Skin epidermis (tissue), 12 donors: ENCODE data around the gene CCSER2.

Experiments used
- H3K27ac ChIP-seq, 21 experiments: fragments of 200-600 bp; sonication (generic) in 11 of 21; one replicate each; pipeline ENCODE4 v1.5.0; 2020; ENCODE audit warnings: mild to moderate bottlenecking in 3 of 21, inconsistent platforms in 2 of 21, moderate library complexity in 2 of 21
- H3K4me3 ChIP-seq, 7 experiments: fragments of 200-600 bp; sonication (generic) in 2 of 7; one replicate each; pipeline ENCODE4 v1.5.0; 2020; ENCODE audit warnings: inconsistent platforms in 2 of 7, mild to moderate bottlenecking in 2 of 7, moderate library complexity in 1 of 7

The CCSER2 gene

DNA sequence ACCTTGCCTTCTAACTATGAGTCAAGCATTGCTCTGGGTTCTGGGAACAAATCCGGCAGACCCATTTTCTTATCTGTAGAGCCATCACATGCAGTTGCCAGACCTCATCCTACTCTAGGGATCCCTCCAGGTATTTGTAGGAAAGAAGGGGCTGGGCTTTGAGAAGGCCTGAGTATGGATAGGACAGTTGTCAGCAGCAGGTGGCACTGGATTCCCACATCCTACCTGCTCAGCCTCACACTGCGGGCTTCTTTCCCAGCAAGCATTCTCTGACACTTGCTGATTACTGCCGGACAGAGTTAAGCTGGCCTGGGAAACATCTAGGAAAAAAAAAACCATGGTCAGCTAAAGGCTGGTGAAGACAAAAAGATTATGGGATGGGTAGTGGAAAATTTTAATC is 224.1 kb downstream of the CCSER2 start:
- Histone ChIP-seq H3K27ac (no peak overlapping the region), H3K4me3 (no peak overlapping the region)

DNA sequence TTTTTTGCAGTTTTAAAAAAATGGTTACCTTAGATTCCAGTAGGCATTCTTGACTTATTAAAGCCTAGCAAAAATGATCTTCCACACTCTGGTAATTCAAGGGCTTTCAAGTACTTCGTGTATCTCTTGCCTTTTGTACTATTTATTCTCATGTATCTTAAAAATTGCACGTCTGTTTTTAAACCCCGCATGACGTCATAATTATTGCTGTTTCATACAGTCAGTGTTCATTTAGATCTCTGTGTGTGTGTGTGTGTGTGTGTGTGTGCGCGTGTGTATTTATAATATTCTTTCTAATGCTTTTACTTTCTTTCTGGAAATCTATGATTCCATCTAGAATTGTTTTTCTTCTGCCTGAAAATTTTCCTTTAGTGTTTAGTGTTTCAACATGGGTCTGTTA is 234.2 kb downstream of the CCSER2 start:
- no peak overlapping the region for H3K4me3 ChIP-seq
- H3K27ac ChIP-seq: no peak overlapping the region

DNA sequence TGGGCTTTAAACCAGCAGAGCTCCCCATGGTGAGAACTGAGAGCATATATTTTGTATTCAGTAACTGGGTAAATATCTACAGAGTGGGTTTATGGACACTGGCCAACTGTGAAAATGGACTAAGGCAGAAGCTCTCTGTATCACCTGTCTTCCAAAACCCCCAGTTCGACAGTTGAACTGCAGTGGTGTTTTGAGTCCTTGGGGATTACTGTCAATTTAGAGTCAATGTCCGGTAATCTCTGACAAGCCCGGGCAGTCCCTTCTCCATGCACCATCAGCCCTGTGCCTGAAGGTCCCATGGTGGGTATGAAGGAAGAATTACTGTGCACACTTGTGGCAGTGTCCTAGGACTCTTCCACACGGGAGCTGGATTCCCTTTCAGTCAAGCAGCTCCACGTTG is 235.0 kb downstream of the CCSER2 start:
- H3K4me3 ChIP-seq: no peak overlapping the region
- no peak overlapping the region for H3K27ac ChIP-seq

DNA sequence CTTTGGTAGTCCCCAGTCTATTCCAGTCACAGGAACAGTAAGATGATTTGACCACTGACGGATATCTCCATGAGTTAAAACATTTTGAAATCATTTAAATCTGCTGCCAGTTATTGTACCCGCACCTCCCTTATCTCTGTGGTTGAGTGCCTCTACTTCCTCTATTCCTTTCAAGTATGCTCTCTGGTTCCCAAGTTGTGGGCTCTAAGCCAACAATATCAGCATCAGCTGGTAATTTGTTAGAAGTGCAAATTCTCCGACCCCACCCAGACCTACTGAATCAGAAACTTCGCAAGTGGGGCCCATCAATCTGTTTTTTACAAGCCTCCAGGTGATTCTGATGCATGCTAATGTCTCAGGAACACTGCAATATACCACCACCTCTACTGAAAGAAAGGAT is 235.5 kb downstream of the CCSER2 start:
- Histone ChIP-seq H3K27ac (no peak overlapping the region), H3K4me3 (no peak overlapping the region)

DNA sequence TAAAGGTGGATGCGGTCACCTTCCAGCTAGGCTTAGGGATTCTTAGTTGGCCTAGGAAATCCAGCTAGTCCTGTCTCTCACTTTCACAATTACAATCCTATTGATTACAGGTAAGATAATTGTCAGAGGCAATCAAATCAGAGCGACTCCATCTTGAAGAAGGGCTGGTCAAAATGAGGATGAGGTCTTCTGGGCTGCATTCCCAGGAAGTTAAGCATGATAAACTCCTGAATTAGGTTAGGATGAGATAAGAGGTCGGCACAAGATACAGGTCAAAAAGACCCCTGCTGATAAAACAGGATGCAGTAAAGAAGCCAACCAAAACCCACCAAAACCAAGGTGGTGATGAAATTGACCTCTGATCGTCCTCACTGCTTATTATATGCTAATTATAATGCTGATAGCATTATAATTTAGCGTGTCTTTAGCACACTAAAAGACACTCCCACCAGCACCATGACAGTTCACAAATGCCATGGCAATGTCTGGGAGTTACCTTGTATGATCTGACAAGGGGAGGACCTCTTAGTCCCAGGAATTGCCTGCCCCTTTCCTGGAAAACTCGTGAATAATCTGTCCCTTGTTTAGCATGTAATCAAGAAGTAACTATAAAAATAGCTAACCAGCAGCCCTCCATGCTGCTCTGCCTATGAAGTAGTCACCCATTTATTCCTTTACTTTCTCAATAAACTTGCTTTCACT is 237.6 kb downstream of the CCSER2 start:
- Histone ChIP-seq H3K4me3 (no peak overlapping the region), H3K27ac (no peak overlapping the region)

DNA sequence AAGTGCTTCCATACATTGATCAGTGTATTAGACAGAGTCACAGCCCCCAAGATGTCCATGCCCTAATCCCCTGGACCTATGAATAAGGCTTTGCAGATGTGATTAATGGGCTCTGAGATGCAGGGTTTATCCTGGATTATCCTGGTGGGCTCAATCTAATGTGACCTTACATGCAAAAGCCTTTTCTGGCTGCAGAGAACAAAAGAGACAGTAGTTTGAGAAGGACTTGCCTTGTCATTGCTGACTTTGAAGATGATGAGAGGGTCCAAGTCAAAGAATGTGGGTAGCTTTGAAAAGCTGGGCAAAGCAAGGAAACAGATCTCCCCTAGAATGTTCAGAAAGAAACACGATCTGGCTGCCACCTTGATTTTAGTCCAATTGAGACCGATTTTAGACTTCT is 238.7 kb downstream of the CCSER2 start:
- Histone ChIP-seq H3K27ac (no peak overlapping the region), H3K4me3 (no peak overlapping the region)
